Mucosa of stomach (tissue), 1 donor: ENCODE results near the gene CGRRF1.

Experiments used
- H3K27me3 ChIP-seq: one replicate; pipeline ENCODE4 v1.7.0; 2013; ENCODE audit warnings: mild to moderate bottlenecking, low read length; ENCODE audit not compliant: control insufficient read depth, insufficient read depth
- H3K36me3 ChIP-seq: one replicate; pipeline ENCODE4 v1.7.0; 2013; ENCODE audit warnings: low read length; ENCODE audit not compliant: control insufficient read depth, insufficient read depth
- H3K4me1 ChIP-seq: one replicate; pipeline ENCODE4 v1.7.0; 2013; ENCODE audit warnings: mild to moderate bottlenecking, low read length; ENCODE audit not compliant: control insufficient read depth, insufficient read depth
- H3K4me3 ChIP-seq: one replicate; pipeline ENCODE4 v1.7.0; 2013; ENCODE audit warnings: low read length
- H3K9ac ChIP-seq: one replicate; pipeline ENCODE4 v1.7.0; 2013; ENCODE audit warnings: mild to moderate bottlenecking, low read length, moderate library complexity
- H3K9me3 ChIP-seq: one replicate; pipeline ENCODE4 v1.7.0; 2013; ENCODE audit warnings: mild to moderate bottlenecking, low read length, moderate library complexity; ENCODE audit not compliant: control insufficient read depth
- donor health status: Pancreatic carcinoma.

Gene CGRRF1

DNA sequence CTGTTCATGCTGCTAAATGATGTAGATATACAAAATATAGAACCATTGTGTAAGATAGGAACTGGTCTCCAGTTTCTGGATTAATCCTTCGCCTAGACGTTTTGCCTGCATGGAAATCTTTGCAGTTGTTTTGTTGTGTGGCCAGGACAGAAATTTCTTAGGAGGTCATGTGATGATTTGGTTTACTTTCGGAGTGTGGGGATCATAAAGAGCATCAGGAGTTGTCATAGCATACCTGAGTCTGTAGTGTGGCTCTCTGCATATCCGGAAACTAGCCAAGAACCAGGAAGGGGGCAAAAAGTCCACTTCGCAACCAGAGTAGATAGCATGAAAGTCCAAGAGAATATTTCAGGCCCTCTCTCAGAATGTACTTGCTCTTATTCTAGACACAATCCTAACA, 60.3 kb downstream of the CGRRF1 start:
- Histone ChIP-seq H3K4me3 (no peak overlapping the region), H3K36me3 (no peaks in the 10 kb centered on the region), H3K9ac (no peak overlapping the region), H3K27me3 (peaks cover 29% of the 10 kb centered on the region), H3K9me3 (no peaks in the 10 kb centered on the region), H3K4me1 (peaks cover 5% of the 10 kb centered on the region)

DNA sequence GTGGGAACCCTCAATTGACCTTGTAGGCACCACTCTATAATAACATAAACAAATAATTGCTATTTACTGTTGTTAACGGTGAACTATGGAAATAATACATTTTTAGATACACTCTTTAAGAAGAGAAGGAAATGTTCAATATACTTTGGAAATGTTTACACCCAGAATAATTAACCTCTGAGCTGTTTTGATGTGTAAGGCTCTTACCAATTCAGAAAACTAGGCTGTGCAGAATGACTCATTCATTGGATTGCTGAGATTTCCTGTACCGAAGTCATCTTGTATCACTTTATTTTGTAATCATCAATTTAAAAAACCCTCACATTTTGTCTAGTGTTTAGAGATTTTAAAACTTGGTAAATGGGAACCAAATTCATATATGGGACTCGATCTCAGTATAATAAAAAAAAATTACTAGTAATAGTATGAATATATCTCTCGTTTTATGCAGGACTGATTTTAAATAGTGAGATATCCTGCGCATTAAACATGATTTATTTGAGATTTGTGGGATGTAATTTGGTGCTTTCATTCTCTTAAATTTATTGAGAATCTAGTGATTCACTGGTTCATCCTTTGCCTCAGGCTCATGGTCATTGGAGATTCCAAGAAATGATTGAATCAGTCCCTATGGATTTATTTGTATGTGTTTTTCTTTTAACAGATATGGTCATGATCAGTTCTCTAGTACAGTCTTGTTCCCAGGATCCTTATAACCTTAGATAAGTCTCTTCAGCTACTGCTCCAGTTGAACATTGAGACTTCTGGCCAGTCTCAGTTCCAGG, 61.1 kb downstream of the CGRRF1 start:
- H3K27me3 ChIP-seq = peaks cover 29% of the 10 kb centered on the region
- H3K9me3 ChIP-seq = no peaks in the 10 kb centered on the region
- no peak overlapping the region for H3K4me3 ChIP-seq
- H3K9ac ChIP-seq = no peak overlapping the region
- H3K36me3 ChIP-seq = no peaks in the 10 kb centered on the region
- H3K4me1 ChIP-seq = peaks cover 5% of the 10 kb centered on the region

DNA sequence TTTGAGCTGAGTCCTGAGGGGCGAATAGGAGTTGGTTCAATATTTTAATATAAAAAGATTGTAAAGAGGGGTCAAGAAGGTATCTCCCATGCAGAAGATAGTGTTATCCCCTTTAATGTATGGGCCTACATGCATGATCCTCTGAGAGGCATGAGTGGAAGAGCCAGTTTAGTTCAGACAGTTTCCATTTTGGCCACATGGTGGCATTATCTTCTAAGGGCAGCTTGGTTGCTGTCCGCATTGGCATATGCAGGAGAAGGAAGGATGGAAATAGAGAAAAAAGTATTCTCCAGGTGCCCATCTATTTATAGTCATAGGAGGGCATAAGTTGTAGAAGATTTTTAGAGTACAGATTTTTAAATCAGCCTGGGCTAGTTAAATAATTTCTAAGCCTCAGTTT, 62.6 kb downstream of the CGRRF1 start:
- Histone ChIP-seq H3K4me3 (no peak overlapping the region), H3K9me3 (no peaks in the 10 kb centered on the region), H3K9ac (no peak overlapping the region), H3K4me1 (no peaks in the 10 kb centered on the region), H3K27me3 (peaks cover 18% of the 10 kb centered on the region), H3K36me3 (no peaks in the 10 kb centered on the region)

DNA sequence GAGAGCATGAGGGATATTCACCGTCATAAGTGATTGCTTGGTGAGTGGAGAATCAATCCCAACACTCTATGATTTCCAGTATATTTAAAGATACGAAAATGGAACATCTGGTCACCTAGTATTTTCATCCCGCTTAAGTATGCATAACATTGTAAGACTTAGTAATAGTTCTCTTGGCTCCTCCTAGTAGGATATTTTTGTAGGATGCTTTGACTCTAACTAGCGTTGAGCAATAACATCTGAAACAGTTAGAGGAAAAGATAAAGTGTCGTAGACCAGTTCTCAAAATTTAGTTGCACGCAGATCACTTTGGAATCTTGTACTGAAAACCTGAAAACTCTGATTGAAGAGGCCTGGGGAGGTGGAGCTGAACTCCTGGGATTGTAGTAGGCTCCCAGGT, 64.8 kb downstream of the CGRRF1 start:
- H3K4me1 ChIP-seq = no peaks in the 10 kb centered on the region
- peaks cover under 1% of the 10 kb centered on the region for H3K27me3 ChIP-seq
- no peak overlapping the region for H3K4me3 ChIP-seq
- H3K36me3 ChIP-seq = no peaks in the 10 kb centered on the region
- H3K9me3 ChIP-seq = no peaks in the 10 kb centered on the region
- no peak overlapping the region for H3K9ac ChIP-seq

DNA sequence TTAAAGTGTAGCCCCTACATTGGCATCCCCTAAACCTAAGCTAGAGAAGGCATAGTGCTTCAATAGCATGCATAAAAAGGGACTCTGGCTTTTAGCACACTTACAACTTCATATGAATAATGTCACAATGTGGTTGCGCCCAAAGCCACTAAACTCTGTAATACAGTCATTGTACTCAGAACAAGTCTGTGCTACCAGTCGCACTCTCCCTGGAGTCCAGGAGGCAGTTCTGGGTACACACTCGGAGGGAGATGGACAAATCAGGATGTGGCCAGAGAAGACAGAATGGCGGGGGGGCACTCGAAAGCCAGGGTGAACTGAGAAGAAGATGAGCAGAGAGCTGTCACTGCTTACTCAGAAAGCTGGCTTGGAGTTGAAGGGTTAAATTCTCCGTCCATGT, 67.8 kb downstream of the CGRRF1 start:
- H3K36me3 ChIP-seq = no peaks in the 10 kb centered on the region

DNA sequence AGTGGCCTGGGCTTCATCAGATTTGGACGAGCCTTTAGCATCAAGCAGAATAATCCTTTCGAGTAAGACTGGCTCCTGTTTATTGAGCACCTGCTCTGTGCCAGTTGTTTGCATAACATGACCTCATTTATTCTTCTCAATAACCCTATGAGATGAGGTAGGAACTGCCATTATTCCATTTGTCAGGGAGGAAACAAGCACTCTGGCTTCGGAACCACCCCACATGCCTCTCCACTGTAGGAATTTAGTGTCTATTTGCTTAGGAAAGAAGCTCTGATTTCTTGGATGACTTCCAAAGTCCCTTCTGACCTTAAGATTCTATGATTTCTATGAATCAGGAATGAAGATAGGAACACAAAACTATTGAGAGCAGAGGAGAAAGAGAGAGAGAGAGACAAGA, 68.3 kb downstream of the CGRRF1 start:
- Histone ChIP-seq H3K9me3 (no peaks in the 10 kb centered on the region), H3K27me3 (no peaks in the 10 kb centered on the region), H3K4me1 (no peaks in the 10 kb centered on the region), H3K4me3 (no peak overlapping the region), H3K36me3 (no peaks in the 10 kb centered on the region), H3K9ac (no peak overlapping the region)

More for the DNA sequence above, 67.8 kb downstream of the CGRRF1 start:
- no peaks in the 10 kb centered on the region for H3K9me3 ChIP-seq
- H3K4me3 ChIP-seq = no peak overlapping the region
- H3K9ac ChIP-seq = no peak overlapping the region
- no peaks in the 10 kb centered on the region for H3K4me1 ChIP-seq
- no peaks in the 10 kb centered on the region for H3K27me3 ChIP-seq

DNA sequence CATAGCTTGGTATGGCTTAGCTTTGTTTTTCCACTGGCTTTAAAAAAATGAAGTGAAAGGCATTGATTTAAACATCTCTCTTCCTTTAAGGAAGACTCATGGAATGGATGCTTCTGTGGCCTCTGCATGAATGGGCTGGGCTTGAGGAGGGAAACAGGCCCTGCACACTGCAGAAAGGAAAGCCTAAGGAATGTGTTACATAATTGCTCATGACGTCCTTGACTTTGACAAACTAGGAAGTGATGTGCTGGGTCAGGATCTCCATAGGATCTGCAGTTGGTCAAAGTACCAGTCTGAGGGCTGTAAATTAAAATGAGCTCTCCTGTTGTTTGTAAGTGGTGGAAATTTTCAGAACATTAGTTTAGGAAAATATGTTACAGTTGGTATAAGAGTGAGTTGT, 69.9 kb downstream of the CGRRF1 start:
- no peaks in the 10 kb centered on the region for H3K9me3 ChIP-seq
- H3K4me3 ChIP-seq = no peak overlapping the region
- no peaks in the 10 kb centered on the region for H3K36me3 ChIP-seq
- no peaks in the 10 kb centered on the region for H3K4me1 ChIP-seq
- H3K9ac ChIP-seq = no peak overlapping the region
- no peaks in the 10 kb centered on the region for H3K27me3 ChIP-seq

DNA sequence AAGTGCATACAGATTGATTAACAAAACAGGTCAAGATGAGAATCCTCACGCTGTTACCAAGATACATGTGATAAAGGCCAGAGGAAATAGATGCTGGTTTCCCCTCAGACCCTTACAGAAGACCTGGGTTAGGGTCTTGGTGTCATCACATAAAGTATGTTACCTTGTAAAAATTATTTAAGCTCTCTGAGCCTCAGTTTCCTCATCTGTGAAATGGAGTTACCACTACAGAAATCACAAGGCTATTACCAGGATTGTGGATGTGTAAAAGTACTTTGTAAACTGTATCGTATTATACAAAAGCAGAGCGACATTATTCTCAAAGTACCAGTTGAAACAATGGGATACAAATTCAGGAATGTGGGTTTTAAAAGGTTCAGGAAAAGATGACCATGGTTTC, 71.2 kb downstream of the CGRRF1 start:
- H3K4me3 ChIP-seq = no peak overlapping the region
- H3K4me1 ChIP-seq = no peaks in the 10 kb centered on the region
- no peaks in the 10 kb centered on the region for H3K27me3 ChIP-seq
- no peaks in the 10 kb centered on the region for H3K36me3 ChIP-seq
- no peaks in the 10 kb centered on the region for H3K9me3 ChIP-seq
- H3K9ac ChIP-seq = no peak overlapping the region

DNA sequence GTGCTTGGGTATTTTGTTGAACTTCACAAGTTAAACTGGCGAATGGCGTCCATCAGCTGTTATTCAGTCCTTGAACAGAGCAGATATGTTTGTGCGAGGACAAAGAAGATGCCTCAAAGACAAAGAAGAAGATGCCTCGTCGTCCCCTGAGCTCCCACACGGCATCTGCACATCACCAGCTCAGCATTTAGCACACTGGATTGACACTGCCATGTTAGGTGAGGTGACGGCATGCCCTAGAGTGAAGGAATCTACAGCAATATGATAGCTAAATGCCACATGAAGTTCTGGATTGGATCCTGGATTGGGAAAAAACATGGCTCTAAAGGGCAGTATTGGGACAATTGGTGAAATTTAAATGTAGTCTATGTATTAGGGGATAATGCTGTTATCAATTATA, 72.6 kb downstream of the CGRRF1 start:
- Histone ChIP-seq H3K9me3 (no peaks in the 10 kb centered on the region), H3K9ac (no peak overlapping the region), H3K4me1 (no peaks in the 10 kb centered on the region), H3K27me3 (no peaks in the 10 kb centered on the region), H3K36me3 (no peaks in the 10 kb centered on the region), H3K4me3 (no peak overlapping the region)

DNA sequence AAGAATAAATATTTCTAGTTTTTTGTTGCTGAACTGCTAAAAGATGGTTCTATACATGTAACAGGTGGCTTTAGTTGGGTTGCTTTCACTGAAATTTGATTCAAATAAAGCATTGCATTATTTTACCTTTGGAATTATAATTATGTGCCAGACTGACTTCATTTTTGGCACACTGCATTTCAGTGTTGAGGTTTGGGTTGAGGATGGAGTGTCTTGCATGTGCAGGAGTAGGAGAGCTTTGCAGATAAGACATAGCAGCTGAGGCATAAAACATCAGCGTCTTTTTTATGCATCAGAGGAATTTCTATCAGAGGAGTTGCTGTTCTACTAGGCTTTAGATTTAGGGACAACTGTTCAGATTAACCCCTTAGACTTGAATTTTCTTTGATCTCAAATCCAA, 74.4 kb downstream of the CGRRF1 start:
- H3K9ac ChIP-seq = no peak overlapping the region
- H3K36me3 ChIP-seq = no peaks in the 10 kb centered on the region
- no peak overlapping the region for H3K4me3 ChIP-seq
- H3K27me3 ChIP-seq = no peaks in the 10 kb centered on the region
- no peaks in the 10 kb centered on the region for H3K4me1 ChIP-seq
- no peaks in the 10 kb centered on the region for H3K9me3 ChIP-seq

DNA sequence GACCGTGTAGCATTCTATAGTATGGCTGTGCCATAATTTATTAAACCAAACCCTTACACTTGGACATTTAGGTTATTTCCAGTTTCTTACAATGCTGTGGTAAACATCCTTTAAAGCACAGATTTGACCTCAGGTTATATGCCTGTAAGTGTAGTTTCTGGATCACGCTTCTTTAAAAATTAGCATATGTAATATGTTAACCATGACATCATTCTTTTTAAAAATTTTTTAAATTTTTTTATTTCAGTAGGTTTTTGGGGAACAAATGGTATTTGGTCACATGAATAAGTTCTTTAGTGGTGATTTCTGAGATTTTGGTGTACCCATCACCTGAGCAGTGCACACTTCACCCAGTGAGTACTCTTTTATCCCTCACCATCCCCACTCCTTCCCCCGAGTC, 75.5 kb downstream of the CGRRF1 start:
- Histone ChIP-seq H3K4me1 (no peaks in the 10 kb centered on the region), H3K27me3 (no peaks in the 10 kb centered on the region), H3K4me3 (no peak overlapping the region)

More for the DNA sequence above, 75.5 kb downstream of the CGRRF1 start:
- Histone ChIP-seq H3K36me3 (no peaks in the 10 kb centered on the region), H3K9me3 (no peaks in the 10 kb centered on the region), H3K9ac (no peak overlapping the region)
